AG04449 (cell line): ENCODE results near the gene PPP2R3B.
A peak's percentile ranks its signal among the peaks of the same experiment; 100 is the strongest.

ENCODE experiments used
- CTCF ChIA-PET: fragments of 350-600 bp; formaldehyde crosslinking; extraction: SDS; loops from one replicate; lab custom pipeline; 2021; ENCODE audit warnings: antibody characterized with exemption; lab: Yijun Ruan, JAX
- POLR2A ChIA-PET: fragments of 400-600, 350-600 bp; formaldehyde crosslinking; extraction: SDS; loops from one replicate; lab custom pipeline; 2020; ENCODE audit warnings: antibody characterized with exemption, inconsistent platforms; lab: Yijun Ruan, JAX
- DNase-seq: peaks from one replicate; pipeline ENCODE4 v3.0.0-alpha.2; 2010; ENCODE audit warnings: low read depth, low spot score
- H3K4me3 ChIP-seq: 2 replicates; pipeline ENCODE4 v1.5.1; 2011; ENCODE audit warnings: low read depth, mild to moderate bottlenecking, control low read depth, low read length
- CTCF ChIP-seq: IDR thresholded peaks from one replicate; pipeline ENCODE4 v1.5.1; 2011; ENCODE audit warnings: mild to moderate bottlenecking, moderate library complexity, low read length, control low read depth, inconsistent platforms; ENCODE audit not compliant: insufficient read depth; ENCODE audit errors: missing control alignments

The PPP2R3B gene

GRCh38 chrX:372856-373640 lies 13.7 kb downstream of the PPP2R3B start:
- no peak for DNase-seq
- no peak for TF ChIP-seq CTCF
- ChIA-PET POLR2A (no interaction called here), CTCF (no interaction called here)
- peak overlapping the region; percentile 58 for H3K4me3 ChIP-seq

- no peak for DNase-seq
- POLR2A ChIA-PET, result no interaction called here
- CTCF ChIA-PET, result no interaction called here
- no peak overlapping the region for H3K4me3 ChIP-seq
- TF ChIP-seq CTCF, result no peak
These were observed 14.8 kb downstream of the PPP2R3B start for GRCh38 chrX:371907-372306.

- ChIA-PET POLR2A (no interaction called here), CTCF (no interaction called here)
- no peak overlapping the region for H3K4me3 ChIP-seq
- no peak for DNase-seq
- TF ChIP-seq CTCF, result no peak
These were observed 15.6 kb downstream of the PPP2R3B start for GRCh38 chrX:370963-371745.

- ChIA-PET CTCF (no interaction called here), POLR2A (no interaction called here)
- no peak overlapping the region for H3K4me3 ChIP-seq
- TF ChIP-seq CTCF, result no peak
- no peak for DNase-seq
These were observed 16.3 kb downstream of the PPP2R3B start for GRCh38 chrX:370244-370962.

- ChIA-PET CTCF (no interaction called here), POLR2A (no interaction called here)
- no peak for TF ChIP-seq CTCF
- DNase-seq, result no peak
- H3K4me3 ChIP-seq, result no peak overlapping the region
These were observed 17.1 kb downstream of the PPP2R3B start for GRCh38 chrX:369563-370101.
